MM.1S (cell line): ENCODE measurements around the gene CPXM2.

Source experiments
- DNase-seq: peaks from one replicate; pipeline ENCODE4 v3.0.0-alpha.2; 2015
- H2AFZ ChIP-seq: fragments of 300-600 bp; sonication (generic); 2 replicates; pipeline ENCODE4 v1.6.0; 2016; ENCODE audit warnings: antibody characterized with exemption, low read length
- H3F3A ChIP-seq: fragments of 300-600 bp; sonication (generic); 2 replicates; pipeline ENCODE4 v1.6.1; 2016; ENCODE audit warnings: mild to moderate bottlenecking, antibody characterized with exemption, low read length, moderate library complexity, mixed read lengths; ENCODE audit not compliant: insufficient read depth
- H3K27ac ChIP-seq: fragments of 300-600 bp; sonication (generic); 2 replicates; pipeline ENCODE4 v1.5.1; 2016; ENCODE audit warnings: mild to moderate bottlenecking, low read length
- H3K27me3 ChIP-seq: fragments of 300-600 bp; sonication (generic); replicated peaks from 2 replicates; pipeline ENCODE4 v1.6.0; 2016; ENCODE audit warnings: low read length; ENCODE audit not compliant: insufficient read depth
- H3K36me3 ChIP-seq: fragments of 300-600 bp; sonication (generic); replicated peaks from 2 replicates; pipeline ENCODE4 v1.6.1; 2016; ENCODE audit warnings: mild to moderate bottlenecking, low read length, mixed read lengths; ENCODE audit not compliant: insufficient read depth
- H3K4me1 ChIP-seq: fragments of 300-600 bp; sonication (generic); 2 replicates; pipeline ENCODE4 v1.6.1; 2016; ENCODE audit warnings: low read length, mixed read lengths
- H3K4me2 ChIP-seq: fragments of 300-600 bp; sonication (generic); 2 replicates; pipeline ENCODE4 v1.6.0; 2016; ENCODE audit warnings: low read depth, low read length
- H3K4me3 ChIP-seq: fragments of 300-600 bp; sonication (generic); 2 replicates; pipeline ENCODE4 v1.5.1; 2016; ENCODE audit warnings: low read length, mixed read lengths
- H3K79me2 ChIP-seq: fragments of 300-600 bp; sonication (generic); 2 replicates; pipeline ENCODE4 v1.6.1; 2016; ENCODE audit warnings: mixed run types, low read length, mixed read lengths
- H3K9ac ChIP-seq: fragments of 300-600 bp; sonication (generic); 2 replicates; pipeline ENCODE4 v1.6.1; 2016; ENCODE audit warnings: low read length, mixed read lengths
- H3K9me2 ChIP-seq: fragments of 300-600 bp; sonication (generic); replicated peaks from 2 replicates; pipeline ENCODE4 v1.6.1; 2016; ENCODE audit warnings: mild to moderate bottlenecking, low read length, mixed read lengths; ENCODE audit not compliant: insufficient read depth
- H3K9me3 ChIP-seq: fragments of 300-600 bp; sonication (generic); replicated peaks from 2 replicates; pipeline ENCODE4 v1.6.1; 2016; ENCODE audit warnings: mild to moderate bottlenecking, low read length, mixed read lengths; ENCODE audit not compliant: insufficient read depth
- H4K20me1 ChIP-seq: fragments of 300-600 bp; sonication (generic); 2 replicates; pipeline ENCODE4 v1.6.1; 2016; ENCODE audit warnings: mild to moderate bottlenecking, low read length, moderate library complexity, mixed read lengths; ENCODE audit not compliant: insufficient read depth
- EZH2 ChIP-seq: fragments of 300-600 bp; sonication (generic); optimal IDR thresholded peaks from 2 replicates; pipeline ENCODE3; 2017; ENCODE audit warnings: low read depth, mild to moderate bottlenecking, antibody characterized with exemption, low read length, mixed read lengths
- EZH2phosphoT487 ChIP-seq: fragments of 300-600 bp; sonication (generic); IDR thresholded peaks from 2 replicates; pipeline ENCODE4 v1.6.1; 2018; ENCODE audit warnings: antibody characterized with exemption, low read length
- TF ChIP-seq, protein P1 (sequence below): fragments of 300-600 bp; sonication (generic); IDR thresholded peaks from 2 replicates; pipeline ENCODE4 v1.5.1; 2016; ENCODE audit warnings: antibody characterized with exemption, low read length, mixed read lengths

The CPXM2 gene

DNA sequence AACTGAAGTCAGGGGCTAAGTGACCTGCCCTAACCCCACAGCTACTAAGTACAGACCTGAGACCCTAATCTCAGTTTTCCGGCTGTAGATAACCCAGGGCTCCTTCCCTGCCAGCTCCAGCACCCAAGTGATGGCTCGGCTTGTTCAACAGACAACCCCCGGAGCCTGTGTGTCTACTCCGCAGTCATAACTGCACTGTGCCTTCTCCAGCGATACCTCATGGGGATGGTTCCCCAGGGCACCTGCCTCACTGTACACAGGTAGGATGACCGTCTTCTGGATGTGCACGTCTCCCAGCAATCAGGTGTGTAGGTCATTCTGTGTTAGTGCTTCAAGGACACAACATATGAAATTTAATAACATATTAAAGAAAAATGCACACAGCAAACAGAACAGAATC is 37.1 kb downstream of the CPXM2 start:
- H3K4me1 ChIP-seq = peaks cover 26% of the 10 kb centered on the region

DNA sequence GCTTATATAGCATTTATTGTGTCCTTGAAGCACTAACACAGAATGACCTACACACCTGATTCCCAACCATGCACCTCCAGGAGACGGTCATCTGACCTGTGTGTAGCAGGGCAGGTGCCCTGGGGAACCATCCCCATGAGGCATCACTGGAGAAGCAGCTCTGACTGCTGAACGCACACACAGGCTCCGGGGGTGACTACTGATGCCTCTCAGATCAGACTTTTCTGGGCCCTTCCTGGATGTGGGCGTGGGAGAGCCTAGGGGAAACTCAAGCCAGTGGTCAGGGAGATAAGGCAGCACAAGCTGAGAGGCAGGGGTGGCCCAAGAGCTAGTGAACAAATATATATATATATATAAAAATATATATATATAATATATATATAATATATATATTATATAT is 37.6 kb downstream of the CPXM2 start:
- H3K27me3 ChIP-seq = no peaks in the 10 kb centered on the region; the same call in 1 of the 2 replicates
- H3K9me2 ChIP-seq = no peaks in the 10 kb centered on the region
- H3K4me2 ChIP-seq = no peak overlapping the region
- no peaks in the 10 kb centered on the region for H3K36me3 ChIP-seq
- H3F3A ChIP-seq = peaks cover 7% of the 10 kb centered on the region; the same call in 1 of the 2 replicates
- H3K79me2 ChIP-seq = no peaks in the 10 kb centered on the region
- peaks cover 26% of the 10 kb centered on the region for H3K4me1 ChIP-seq
- no peak for DNase-seq
- no peak overlapping the region for H3K9ac ChIP-seq
- H3K27ac ChIP-seq = no peak overlapping the region
- H2AFZ ChIP-seq = no peak overlapping the region
- no peaks in the 10 kb centered on the region for H3K9me3 ChIP-seq
- H3K4me3 ChIP-seq = no peak overlapping the region
- H4K20me1 ChIP-seq = no peaks in the 10 kb centered on the region
- TF ChIP-seq, protein P1, sequence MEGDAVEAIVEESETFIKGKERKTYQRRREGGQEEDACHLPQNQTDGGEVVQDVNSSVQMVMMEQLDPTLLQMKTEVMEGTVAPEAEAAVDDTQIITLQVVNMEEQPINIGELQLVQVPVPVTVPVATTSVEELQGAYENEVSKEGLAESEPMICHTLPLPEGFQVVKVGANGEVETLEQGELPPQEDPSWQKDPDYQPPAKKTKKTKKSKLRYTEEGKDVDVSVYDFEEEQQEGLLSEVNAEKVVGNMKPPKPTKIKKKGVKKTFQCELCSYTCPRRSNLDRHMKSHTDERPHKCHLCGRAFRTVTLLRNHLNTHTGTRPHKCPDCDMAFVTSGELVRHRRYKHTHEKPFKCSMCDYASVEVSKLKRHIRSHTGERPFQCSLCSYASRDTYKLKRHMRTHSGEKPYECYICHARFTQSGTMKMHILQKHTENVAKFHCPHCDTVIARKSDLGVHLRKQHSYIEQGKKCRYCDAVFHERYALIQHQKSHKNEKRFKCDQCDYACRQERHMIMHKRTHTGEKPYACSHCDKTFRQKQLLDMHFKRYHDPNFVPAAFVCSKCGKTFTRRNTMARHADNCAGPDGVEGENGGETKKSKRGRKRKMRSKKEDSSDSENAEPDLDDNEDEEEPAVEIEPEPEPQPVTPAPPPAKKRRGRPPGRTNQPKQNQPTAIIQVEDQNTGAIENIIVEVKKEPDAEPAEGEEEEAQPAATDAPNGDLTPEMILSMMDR = no peak
- no peak for TF ChIP-seq EZH2phosphoT487
- no peak for TF ChIP-seq EZH2

More for the DNA sequence above, 37.1 kb downstream of the CPXM2 start:
- Histone ChIP-seq H3K36me3 (no peaks in the 10 kb centered on the region), H3F3A (peaks cover 2% of the 10 kb centered on the region; the same call in 1 of the 2 replicates), H3K9me3 (no peaks in the 10 kb centered on the region), H3K4me3 (no peak overlapping the region), H3K9ac (no peak overlapping the region), H3K27me3 (no peaks in the 10 kb centered on the region; the same call in 1 of the 2 replicates), H2AFZ (no peak overlapping the region), H3K27ac (no peak overlapping the region), H4K20me1 (no peaks in the 10 kb centered on the region), H3K9me2 (no peaks in the 10 kb centered on the region), H3K79me2 (no peaks in the 10 kb centered on the region), H3K4me2 (no peak overlapping the region)
- TF ChIP-seq, protein P1 = no peak
- TF ChIP-seq EZH2 = no peak
- TF ChIP-seq EZH2phosphoT487 = no peak
- no peak for DNase-seq

DNA sequence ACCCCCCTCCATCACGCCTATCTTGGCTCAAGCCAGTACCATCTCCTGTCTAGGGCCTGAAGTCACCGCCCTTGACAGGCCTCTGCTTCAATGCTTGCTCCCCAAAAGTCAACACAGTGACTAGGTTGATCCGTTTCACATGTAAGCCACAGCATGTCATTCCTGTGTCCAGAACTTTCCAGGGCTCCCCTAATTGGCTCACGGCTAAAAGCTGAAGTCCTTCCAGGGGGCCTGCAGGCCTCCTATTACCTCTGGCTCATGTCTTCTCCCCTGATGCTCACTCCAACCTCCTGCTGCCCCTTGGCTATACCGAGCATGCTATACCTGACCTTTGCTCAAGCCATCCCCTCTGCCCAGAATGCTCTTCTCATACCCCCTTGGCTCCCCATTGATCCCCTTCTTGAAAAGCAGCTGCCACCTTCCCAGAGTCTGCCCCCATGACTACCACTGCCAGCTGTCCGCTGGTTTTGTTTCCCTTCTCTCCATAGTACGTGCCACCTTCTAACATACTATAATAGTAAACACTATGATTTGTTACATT is 39.1 kb downstream of the CPXM2 start:
- H3K4me2 ChIP-seq = no peak overlapping the region
- peaks cover 22% of the 10 kb centered on the region for H3K4me1 ChIP-seq
- H3F3A ChIP-seq = peaks cover 14% of the 10 kb centered on the region; the same call in 1 of the 2 replicates
- DNase-seq = no peak
- no peak overlapping the region for H3K27ac ChIP-seq
- no peaks in the 10 kb centered on the region for H3K9me2 ChIP-seq
- H3K36me3 ChIP-seq = no peaks in the 10 kb centered on the region
- no peak overlapping the region for H3K9ac ChIP-seq
- H4K20me1 ChIP-seq = no peaks in the 10 kb centered on the region
- no peak overlapping the region for H3K4me3 ChIP-seq
- H2AFZ ChIP-seq = no peak overlapping the region
- no peaks in the 10 kb centered on the region; the same call in 1 of the 2 replicates for H3K27me3 ChIP-seq
- no peaks in the 10 kb centered on the region for H3K79me2 ChIP-seq
- TF ChIP-seq EZH2 (no peak), EZH2phosphoT487 (no peak)
- TF ChIP-seq, protein P1 = no peak
- H3K9me3 ChIP-seq = no peaks in the 10 kb centered on the region
